Neural progenitor cell (in vitro differentiated cells): ENCODE data around the gene GPX3. TPM values are rescaled to one million over a fixed set of nuclear protein-coding genes. Genes with fewer than 3 reads are reported as not detected.

ENCODE experiments used
- DNase-seq: peaks from one replicate; pipeline ENCODE4 v3.0.0-alpha.2; 2016; ENCODE audit warnings: low spot score
- H2AFZ ChIP-seq: fragments of 200-600 bp; sonication (generic); replicated peaks from 2 replicates; pipeline ENCODE4 v1.6.1; 2016; ENCODE audit warnings: antibody characterized with exemption
- H3F3A ChIP-seq: fragments of 200-600 bp; sonication (generic); 2 replicates; pipeline ENCODE4 v1.6.1; 2016; ENCODE audit warnings: antibody characterized with exemption, low read depth
- H3K27ac ChIP-seq: fragments of 200-600 bp; sonication (generic); 2 replicates; pipeline ENCODE4 v1.5.1; 2016; ENCODE audit warnings: mild to moderate bottlenecking
- H3K27me3 ChIP-seq: fragments of 200-600 bp; sonication (generic); 2 replicates; pipeline ENCODE4 v1.6.1; 2016; ENCODE audit warnings: mild to moderate bottlenecking, moderate library complexity
- H3K36me3 ChIP-seq: fragments of 200-600 bp; sonication (generic); 2 replicates; pipeline ENCODE4 v1.5.1; 2016
- H3K4me1 ChIP-seq: fragments of 200-600 bp; sonication (generic); 2 replicates; pipeline ENCODE4 v1.6.1; 2016; ENCODE audit warnings: mixed run types
- H3K4me2 ChIP-seq: fragments of 200-600 bp; sonication (generic); 2 replicates; pipeline ENCODE4 v1.6.1; 2016
- H3K4me3 ChIP-seq: fragments of 200-600 bp; sonication (generic); 2 replicates; pipeline ENCODE4 v1.5.1; 2016
- H3K79me2 ChIP-seq: fragments of 200-600 bp; sonication (generic); 2 replicates; pipeline ENCODE4 v1.6.1; 2016; ENCODE audit warnings: low read depth
- H3K9ac ChIP-seq: fragments of 200-600 bp; sonication (generic); 2 replicates; pipeline ENCODE4 v1.6.1; 2016
- H3K9me3 ChIP-seq: fragments of 200-600 bp; sonication (generic); 2 replicates; pipeline ENCODE4 v1.5.1; 2016; ENCODE audit warnings: low read depth
- H4K20me1 ChIP-seq: fragments of 200-600 bp; sonication (generic); 2 replicates; pipeline ENCODE4 v1.6.1; 2016; ENCODE audit warnings: low read depth
- H3K27ac Mint-ChIP-seq: 3 replicates; pipeline ENCODE4 v1.8.0; 2021; ENCODE audit warnings: mixed read lengths
- H3K27me3 Mint-ChIP-seq: 2 replicates; pipeline ENCODE4 v1.8.0; 2022; ENCODE audit warnings: low read depth, mild to moderate bottlenecking, inconsistent platforms, moderate library complexity, mixed read lengths; ENCODE audit not compliant: insufficient read depth
- H3K36me3 Mint-ChIP-seq: 3 replicates; pipeline ENCODE4 v1.8.0; 2021; ENCODE audit warnings: mixed read lengths
- H3K4me1 Mint-ChIP-seq: 3 replicates; pipeline ENCODE4 v1.8.0; 2021; ENCODE audit warnings: mixed read lengths
- H3K4me3 Mint-ChIP-seq: 3 replicates; pipeline ENCODE4 v1.8.0; 2021; ENCODE audit warnings: mild to moderate bottlenecking, moderate library complexity, mixed read lengths
- H3K9me3 Mint-ChIP-seq: 3 replicates; pipeline ENCODE4 v1.8.0; 2020; ENCODE audit warnings: mixed read lengths
- EZH2 ChIP-seq: fragments of 200-600 bp; sonication (generic); IDR thresholded peaks from 2 replicates; pipeline ENCODE4 v1.6.1; 2017; ENCODE audit warnings: antibody characterized with exemption, mild to moderate bottlenecking, moderate library complexity
- EZH2phosphoT487 ChIP-seq: fragments of 200-600 bp; sonication (generic); IDR thresholded peaks from 2 replicates; pipeline ENCODE4 v1.6.1; 2017; ENCODE audit warnings: antibody characterized with exemption
- total RNA-seq: library from RNA; depleted of rRNA; stranded (reverse); fragments of >200 nt; gene quantifications from 2 replicates; pipeline ENCODE4 v1.2.3, GENCODE V29; 2015; ENCODE audit warnings: low replicate concordance
- TF ChIP-seq, protein P1 (sequence below): fragments of 200-600 bp; sonication (generic); IDR thresholded peaks from 2 replicates; pipeline ENCODE4 v1.5.1; 2017; ENCODE audit warnings: antibody characterized with exemption, mild to moderate bottlenecking

GPX3 gene
- 17.9 and 22.4 TPM in 2 replicates for total RNA-seq

DNA sequence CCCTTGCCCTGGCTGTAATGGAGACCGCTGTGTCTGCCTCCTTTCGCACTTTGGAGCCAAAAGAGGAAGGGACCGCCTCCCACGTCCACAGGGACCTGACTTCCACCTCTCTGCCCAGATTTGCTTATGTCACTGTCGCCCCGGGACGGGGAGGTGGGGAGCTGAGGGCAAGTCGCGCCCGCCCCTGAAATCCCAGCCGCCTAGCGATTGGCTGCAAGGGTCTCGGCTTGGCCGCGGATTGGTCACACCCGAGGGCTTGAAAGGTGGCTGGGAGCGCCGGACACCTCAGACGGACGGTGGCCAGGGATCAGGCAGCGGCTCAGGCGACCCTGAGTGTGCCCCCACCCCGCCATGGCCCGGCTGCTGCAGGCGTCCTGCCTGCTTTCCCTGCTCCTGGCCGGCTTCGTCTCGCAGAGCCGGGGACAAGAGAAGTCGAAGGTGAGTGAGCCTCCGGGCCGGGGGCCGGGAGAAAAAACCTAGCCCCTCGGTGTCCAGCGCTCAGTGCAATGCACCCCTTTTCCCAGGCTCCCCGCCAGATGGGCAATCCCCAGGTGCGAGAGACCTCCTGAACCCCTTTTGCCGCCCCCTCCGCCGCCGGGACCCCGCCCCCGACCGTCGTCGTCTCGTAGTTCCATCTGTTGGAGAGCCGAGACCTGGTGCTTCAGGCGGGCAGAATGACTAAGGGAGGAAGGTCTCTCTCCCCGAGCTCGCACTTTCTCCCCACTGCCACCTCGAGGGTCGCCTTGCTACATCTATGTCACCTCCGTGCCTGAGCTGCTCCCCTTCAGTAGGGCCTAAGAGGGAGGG lies at the start of gene GPX3:
TSS of gene GPX3 (plus strand) at position 288 of the 807 bp plus-strand sequence. CDS start at position 352, 64 bp downstream.
- Mint-ChIP-seq H3K4me1 (peaks cover 4% of the 10 kb centered on the region), H3K9me3 (no peaks in the 10 kb centered on the region), H3K27me3 (peaks cover 4% of the 10 kb centered on the region), H3K4me3 (peak within 1 kb of the TSS; percentile 85), H3K27ac (peak within 1 kb of the TSS; percentile 59), H3K36me3 (no peaks in the 10 kb centered on the region)
- no peaks in the 10 kb centered on the region for H3K36me3 ChIP-seq
- TF ChIP-seq, protein P1, sequence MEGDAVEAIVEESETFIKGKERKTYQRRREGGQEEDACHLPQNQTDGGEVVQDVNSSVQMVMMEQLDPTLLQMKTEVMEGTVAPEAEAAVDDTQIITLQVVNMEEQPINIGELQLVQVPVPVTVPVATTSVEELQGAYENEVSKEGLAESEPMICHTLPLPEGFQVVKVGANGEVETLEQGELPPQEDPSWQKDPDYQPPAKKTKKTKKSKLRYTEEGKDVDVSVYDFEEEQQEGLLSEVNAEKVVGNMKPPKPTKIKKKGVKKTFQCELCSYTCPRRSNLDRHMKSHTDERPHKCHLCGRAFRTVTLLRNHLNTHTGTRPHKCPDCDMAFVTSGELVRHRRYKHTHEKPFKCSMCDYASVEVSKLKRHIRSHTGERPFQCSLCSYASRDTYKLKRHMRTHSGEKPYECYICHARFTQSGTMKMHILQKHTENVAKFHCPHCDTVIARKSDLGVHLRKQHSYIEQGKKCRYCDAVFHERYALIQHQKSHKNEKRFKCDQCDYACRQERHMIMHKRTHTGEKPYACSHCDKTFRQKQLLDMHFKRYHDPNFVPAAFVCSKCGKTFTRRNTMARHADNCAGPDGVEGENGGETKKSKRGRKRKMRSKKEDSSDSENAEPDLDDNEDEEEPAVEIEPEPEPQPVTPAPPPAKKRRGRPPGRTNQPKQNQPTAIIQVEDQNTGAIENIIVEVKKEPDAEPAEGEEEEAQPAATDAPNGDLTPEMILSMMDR = no peak
- TF ChIP-seq EZH2phosphoT487 (no peak), EZH2 (no peak)
- peak; percentile 92 for DNase-seq
- H3K4me3 ChIP-seq = peak within 1 kb of the TSS; percentile 80
- peak within 1 kb of the TSS; percentile 99 for H2AFZ ChIP-seq
- H3K27me3 ChIP-seq = peaks cover 38% of the 10 kb centered on the region
- no peaks in the 10 kb centered on the region for H3K79me2 ChIP-seq
- H3K4me1 ChIP-seq = peaks cover 6% of the 10 kb centered on the region
- H3K4me2 ChIP-seq = peak within 1 kb of the TSS; percentile 98
- no peak within 1 kb of the TSS for H3K27ac ChIP-seq
- no peaks in the 10 kb centered on the region for H3K9me3 ChIP-seq
- no peaks in the 10 kb centered on the region for H4K20me1 ChIP-seq
- no peak within 1 kb of the TSS for H3K9ac ChIP-seq
- H3F3A ChIP-seq = no peaks in the 10 kb centered on the region

DNA sequence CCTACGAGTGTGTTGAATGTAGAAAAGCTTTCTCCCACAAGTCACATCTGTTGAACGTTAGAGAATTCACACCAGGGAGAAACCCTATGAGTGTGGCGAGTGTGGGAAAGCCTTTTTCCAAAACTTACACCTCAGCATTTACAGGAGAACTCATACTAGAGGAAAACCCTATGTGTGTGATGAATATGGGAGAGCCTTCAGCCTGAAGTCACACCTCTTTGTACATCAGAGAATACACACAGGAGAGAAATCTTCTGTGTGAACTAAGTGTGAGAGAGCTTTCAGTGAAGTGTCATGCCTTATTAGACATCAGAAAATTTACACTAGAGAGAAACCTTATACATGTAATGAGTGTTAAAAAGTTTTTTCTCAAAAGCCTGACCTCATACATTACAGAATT lies 41.8 kb upstream of the GPX3 start:
- H3F3A ChIP-seq = no peaks in the 10 kb centered on the region
- no peak overlapping the region for H3K4me3 ChIP-seq
- H3K27me3 ChIP-seq = no peaks in the 10 kb centered on the region
- H3K9me3 Mint-ChIP-seq = peaks cover 7% of the 10 kb centered on the region
- no peaks in the 10 kb centered on the region for H4K20me1 ChIP-seq
- no peaks in the 10 kb centered on the region for H3K36me3 ChIP-seq
- no peak overlapping the region for H3K9ac ChIP-seq
- no peaks in the 10 kb centered on the region for H3K4me1 Mint-ChIP-seq
- DNase-seq = no peak
- H3K36me3 Mint-ChIP-seq = no peaks in the 10 kb centered on the region
- no peak overlapping the region for H3K27ac Mint-ChIP-seq
- no peak overlapping the region for H2AFZ ChIP-seq
- H3K4me2 ChIP-seq = no peak overlapping the region
- peaks cover 7% of the 10 kb centered on the region for H3K9me3 ChIP-seq
- no peak overlapping the region for H3K27ac ChIP-seq
- no peaks in the 10 kb centered on the region for H3K4me1 ChIP-seq
- H3K4me3 Mint-ChIP-seq = no peak overlapping the region
- peaks cover 3% of the 10 kb centered on the region for H3K27me3 Mint-ChIP-seq
- TF ChIP-seq, protein P1 = no peak
- TF ChIP-seq EZH2phosphoT487 (no peak), EZH2 (no peak)
- H3K79me2 ChIP-seq = no peaks in the 10 kb centered on the region

DNA sequence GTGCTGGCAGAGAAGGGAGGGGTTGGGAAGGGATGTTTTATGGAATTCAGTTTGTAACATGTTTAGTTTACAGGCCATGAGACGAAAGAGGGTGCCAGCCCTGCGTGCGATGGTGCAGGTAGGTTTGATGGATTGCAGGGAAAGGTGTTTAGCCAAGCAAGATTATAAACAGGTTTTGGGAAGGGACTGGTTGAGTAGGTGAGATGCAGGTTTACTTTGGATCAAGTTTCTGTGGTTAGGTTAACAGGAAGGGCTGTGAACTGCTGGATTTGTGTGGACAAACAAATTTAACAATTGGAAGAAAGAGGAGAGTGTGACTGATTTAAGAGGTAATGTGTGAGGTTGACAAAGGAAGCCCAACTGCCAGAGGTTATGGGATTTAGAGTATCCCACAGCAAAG lies 32.6 kb upstream of the GPX3 start:
- Histone ChIP-seq H3F3A (no peaks in the 10 kb centered on the region), H3K27me3 (no peaks in the 10 kb centered on the region), H3K4me1 (peaks cover 14% of the 10 kb centered on the region), H3K4me2 (no peak overlapping the region), H2AFZ (no peak overlapping the region), H4K20me1 (no peaks in the 10 kb centered on the region), H3K9ac (no peak overlapping the region), H3K79me2 (no peaks in the 10 kb centered on the region), H3K9me3 (no peaks in the 10 kb centered on the region), H3K27ac (no peak overlapping the region), H3K4me3 (no peak overlapping the region), H3K36me3 (no peaks in the 10 kb centered on the region)
- Mint-ChIP-seq H3K4me3 (no peak overlapping the region), H3K36me3 (no peaks in the 10 kb centered on the region), H3K4me1 (no peaks in the 10 kb centered on the region), H3K9me3 (peaks cover 13% of the 10 kb centered on the region), H3K27me3 (no peaks in the 10 kb centered on the region), H3K27ac (no peak overlapping the region)
- DNase-seq = no peak
- TF ChIP-seq, protein P1 = no peak
